ENCODE data around the gene GAREM2.
A peak's percentile ranks its signal among the peaks of the same experiment; 100 is the strongest.

The GAREM2 gene

DNA sequence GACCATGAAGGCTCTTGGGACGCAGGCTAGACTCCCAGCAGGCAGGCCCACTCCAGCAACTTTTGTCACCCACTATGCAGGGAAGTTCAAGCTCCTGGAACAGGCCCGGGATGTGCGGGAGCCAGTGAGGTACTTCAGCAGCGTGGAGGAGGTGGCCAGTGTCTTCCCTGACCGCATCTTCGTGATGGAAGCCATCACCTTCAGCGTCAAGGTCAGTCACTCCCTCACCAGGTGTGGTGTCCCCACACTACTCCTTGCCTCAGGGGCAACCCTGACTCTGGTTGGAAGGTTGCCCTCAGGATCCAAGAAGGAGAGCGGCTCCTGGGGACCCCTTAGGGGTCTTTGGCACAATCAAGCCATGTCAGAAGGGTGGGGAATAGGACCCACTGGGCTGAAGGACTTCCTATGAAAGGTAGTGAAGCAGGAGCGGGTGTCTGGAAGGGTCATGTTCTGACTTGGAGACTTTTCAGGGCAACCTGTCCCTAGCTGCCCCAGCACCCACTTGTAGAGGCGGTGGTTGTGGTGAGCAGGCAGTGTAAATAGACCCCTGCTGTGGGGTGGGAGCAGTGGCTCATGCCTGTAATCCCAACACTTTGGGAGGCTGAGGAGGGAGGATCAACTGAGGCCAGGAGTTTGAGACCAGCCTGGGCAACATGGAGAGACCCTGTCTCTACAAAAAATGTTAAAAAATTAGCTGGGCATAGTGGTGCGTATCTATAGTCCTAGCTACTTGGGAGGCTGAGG is 10.2 kb downstream of the GAREM2 start:
- TF ChIP-seq, protein P1, sequence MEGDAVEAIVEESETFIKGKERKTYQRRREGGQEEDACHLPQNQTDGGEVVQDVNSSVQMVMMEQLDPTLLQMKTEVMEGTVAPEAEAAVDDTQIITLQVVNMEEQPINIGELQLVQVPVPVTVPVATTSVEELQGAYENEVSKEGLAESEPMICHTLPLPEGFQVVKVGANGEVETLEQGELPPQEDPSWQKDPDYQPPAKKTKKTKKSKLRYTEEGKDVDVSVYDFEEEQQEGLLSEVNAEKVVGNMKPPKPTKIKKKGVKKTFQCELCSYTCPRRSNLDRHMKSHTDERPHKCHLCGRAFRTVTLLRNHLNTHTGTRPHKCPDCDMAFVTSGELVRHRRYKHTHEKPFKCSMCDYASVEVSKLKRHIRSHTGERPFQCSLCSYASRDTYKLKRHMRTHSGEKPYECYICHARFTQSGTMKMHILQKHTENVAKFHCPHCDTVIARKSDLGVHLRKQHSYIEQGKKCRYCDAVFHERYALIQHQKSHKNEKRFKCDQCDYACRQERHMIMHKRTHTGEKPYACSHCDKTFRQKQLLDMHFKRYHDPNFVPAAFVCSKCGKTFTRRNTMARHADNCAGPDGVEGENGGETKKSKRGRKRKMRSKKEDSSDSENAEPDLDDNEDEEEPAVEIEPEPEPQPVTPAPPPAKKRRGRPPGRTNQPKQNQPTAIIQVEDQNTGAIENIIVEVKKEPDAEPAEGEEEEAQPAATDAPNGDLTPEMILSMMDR (IDR thresholded peaks at IDR 0.05): no peak
- no peak overlapping the region for H3K27ac ChIP-seq
- H3K4me3 ChIP-seq: no peak overlapping the region
- DNase-seq (ENCODE audit: low spot score): no peak

GRCh38 chr2:26184121-26184520 is 11.2 kb downstream of the GAREM2 start:
- H3K4me3 ChIP-seq: peak overlapping the region; percentile 77
- DNase-seq (ENCODE audit: low spot score): no peak
- TF ChIP-seq, protein P1 (IDR thresholded peaks at IDR 0.05): no peak
- peak overlapping the region in 1 of 2 donors; percentile 80 for H3K27ac ChIP-seq

GRCh38 chr2:26184555-26185303 is 11.8 kb downstream of the GAREM2 start:
- DNase-seq (ENCODE audit: low spot score): peak; percentile 84
- H3K27ac ChIP-seq: peak overlapping the region in 1 of 2 donors; percentile 80
- H3K4me3 ChIP-seq: peak overlapping the region; percentile 77
- TF ChIP-seq, protein P1 (IDR thresholded peaks at IDR 0.05): peak; percentile 34

DNA sequence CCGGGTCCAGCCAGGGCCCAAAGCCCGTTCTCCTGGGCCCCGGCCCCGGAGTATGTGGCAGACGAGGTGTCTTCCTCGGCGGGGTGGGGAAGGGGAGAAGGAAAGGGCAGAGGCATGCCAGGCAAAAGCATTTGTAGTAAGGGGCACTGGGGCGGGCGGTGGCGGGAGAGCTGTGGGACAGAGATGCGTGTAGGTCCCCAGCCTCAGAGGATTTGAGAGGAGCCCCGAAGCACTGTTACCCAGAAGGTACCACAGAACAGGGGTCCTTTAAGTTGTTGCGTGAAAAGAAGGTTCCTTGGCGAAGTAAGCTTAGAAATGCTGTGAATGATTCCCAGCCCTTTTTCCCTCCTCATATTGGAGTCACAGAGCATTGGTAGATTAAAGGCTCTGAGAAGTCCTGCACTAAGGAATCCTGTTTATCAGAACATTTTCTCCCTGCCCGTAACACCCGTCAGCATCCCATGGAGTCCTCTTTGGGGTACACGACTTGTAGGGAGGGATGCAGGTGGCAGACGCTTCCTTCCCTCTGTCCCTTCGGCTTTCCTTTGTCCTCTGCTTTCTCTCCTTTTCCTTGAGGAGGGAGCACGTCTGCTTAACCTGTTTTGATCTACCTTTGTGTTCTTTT is 12.5 kb downstream of the GAREM2 start:
- Histone ChIP-seq H3K4me3 (peak overlapping the region; percentile 77), H3K27ac (peak overlapping the region in 1 of 2 donors; percentile 80)
- TF ChIP-seq, protein P1 (IDR thresholded peaks at IDR 0.05): no peak
- no peak for DNase-seq (ENCODE audit: low spot score)

DNA sequence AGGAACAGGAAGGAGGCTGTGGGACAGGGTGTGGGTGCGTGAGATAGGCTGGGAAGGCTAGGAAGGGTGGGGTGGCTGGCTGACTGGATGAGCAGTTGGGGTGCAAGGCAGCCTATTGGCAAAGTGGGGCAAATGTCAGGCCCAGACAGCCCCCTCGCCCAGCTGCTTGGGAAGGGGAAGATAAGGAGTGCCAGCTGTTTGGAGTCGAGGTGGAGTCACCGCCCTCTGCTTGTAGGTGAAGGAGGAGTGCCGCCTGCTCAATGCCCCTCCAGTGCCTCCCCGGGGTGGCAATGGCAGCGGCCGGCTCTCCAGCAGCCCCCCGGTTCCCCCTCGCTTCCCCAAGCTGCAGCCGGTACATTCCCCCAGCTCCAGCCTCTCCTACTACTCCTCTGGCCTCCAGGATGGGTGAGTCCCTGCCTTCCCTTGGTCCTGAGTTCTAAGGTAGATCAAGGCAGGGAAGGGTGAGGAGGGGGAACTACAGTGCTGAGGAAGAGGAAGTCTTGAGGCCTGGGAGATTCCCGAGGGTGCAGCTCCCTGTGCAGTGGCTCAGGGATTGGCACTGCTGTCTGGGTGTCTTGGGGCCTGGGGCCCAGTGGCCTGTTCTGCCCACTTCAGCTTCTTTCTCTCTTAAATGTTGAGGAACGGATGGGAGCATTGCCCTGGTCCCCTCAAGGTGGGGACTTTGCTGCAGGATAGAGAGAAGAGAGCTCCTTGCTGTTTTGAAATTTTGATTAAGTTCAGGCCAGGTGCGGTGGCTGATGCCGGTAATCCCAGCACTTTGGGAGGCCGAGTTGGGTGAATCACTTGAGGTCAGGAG is 13.3 kb downstream of the GAREM2 start:
- H3K4me3 ChIP-seq: peak overlapping the region; percentile 77
- TF ChIP-seq, protein P1 (IDR thresholded peaks at IDR 0.05): no peak
- H3K27ac ChIP-seq: peak overlapping the region in 1 of 2 donors; percentile 80
- no peak for DNase-seq (ENCODE audit: low spot score)

DNA sequence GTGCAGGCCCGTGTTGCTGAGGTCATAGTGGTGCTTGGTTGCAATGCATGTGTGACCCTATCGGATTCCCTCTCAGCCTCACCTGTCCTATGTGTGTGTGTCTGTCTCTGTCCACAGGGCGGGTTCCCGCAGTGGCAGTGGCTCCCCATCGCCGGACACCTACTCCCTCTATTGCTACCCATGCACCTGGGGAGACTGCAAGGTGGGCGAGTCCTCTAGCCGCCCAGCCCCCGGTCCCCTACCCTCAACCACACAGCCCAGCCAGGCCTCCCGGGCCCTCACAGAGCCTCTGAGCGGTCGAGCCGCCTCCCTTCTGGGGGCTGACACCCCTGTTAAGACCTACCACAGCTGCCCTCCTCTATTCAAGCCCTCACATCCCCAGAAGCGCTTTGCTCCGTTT is 14.2 kb downstream of the GAREM2 start:
- Histone ChIP-seq H3K27ac (no peak overlapping the region), H3K4me3 (no peak overlapping the region)
- TF ChIP-seq, protein P1 (IDR thresholded peaks at IDR 0.05): no peak
- DNase-seq (ENCODE audit: low spot score): no peak

Data from coronary artery (tissue), 2 donors.